Erythroblast (primary cell): Measurements from ENCODE around the gene CLRN3.

Experiments
- DNase-seq, 2 experiments: peaks; one replicate each; lab custom pipeline; 2025; lab: John Stamatoyannopoulos, UW
- GATA1 ChIP-seq: IDR thresholded peaks from 2 replicates; pipeline ENCODE4 v1.6.1; 2011; ENCODE audit warnings: low read depth, mild to moderate bottlenecking, control low read depth, low read length, moderate library complexity
- POLR2A ChIP-seq: IDR thresholded peaks from 2 replicates; pipeline ENCODE4 v1.6.1; 2011; ENCODE audit warnings: mild to moderate bottlenecking, low read length

Gene CLRN3

DNA sequence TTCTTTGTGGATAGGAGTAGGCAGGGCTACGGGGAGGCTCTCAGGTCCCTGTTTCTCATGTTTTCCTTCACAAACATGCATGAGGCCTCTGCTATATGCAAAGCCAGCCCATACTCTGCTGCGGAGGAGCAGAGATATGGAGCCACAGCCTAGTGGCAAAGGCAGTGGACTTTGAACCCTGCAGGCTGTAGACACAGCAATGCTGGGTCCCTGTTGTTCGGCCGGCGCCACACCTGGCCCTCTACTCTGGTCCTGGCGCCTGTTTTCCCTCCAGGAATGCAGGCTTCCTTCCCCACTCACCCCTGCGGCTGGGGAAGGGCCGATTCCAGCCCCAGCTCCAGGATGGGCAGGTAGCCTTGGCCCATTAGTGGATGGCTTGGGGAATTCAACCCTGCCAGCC is 11.5 kb downstream of the CLRN3 start:
- no peak for DNase-seq
- TF ChIP-seq GATA1 = no peak
- TF ChIP-seq POLR2A = no peak

DNA sequence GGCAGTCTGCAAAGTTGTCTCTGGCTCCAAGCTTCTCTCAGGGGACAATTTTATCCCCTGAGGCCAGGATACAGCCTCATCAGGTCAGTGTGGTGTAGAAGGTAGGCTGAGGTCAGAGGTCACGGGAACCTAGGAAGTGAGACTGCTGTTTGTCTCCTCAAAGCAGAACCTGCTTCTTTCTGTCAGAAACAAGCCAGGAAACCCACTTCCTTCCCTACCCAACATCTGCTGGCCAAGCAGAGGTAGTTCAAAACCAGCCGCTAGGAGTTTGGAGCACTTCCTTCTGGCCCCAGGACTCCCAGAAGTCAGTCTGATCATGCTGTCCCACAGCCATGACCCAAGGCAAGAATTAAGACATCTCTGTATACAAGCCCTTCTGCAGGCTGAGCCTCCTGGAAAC is 12.2 kb downstream of the CLRN3 start:
- TF ChIP-seq POLR2A (no peak), GATA1 (no peak)
- DNase-seq = no peak

DNA sequence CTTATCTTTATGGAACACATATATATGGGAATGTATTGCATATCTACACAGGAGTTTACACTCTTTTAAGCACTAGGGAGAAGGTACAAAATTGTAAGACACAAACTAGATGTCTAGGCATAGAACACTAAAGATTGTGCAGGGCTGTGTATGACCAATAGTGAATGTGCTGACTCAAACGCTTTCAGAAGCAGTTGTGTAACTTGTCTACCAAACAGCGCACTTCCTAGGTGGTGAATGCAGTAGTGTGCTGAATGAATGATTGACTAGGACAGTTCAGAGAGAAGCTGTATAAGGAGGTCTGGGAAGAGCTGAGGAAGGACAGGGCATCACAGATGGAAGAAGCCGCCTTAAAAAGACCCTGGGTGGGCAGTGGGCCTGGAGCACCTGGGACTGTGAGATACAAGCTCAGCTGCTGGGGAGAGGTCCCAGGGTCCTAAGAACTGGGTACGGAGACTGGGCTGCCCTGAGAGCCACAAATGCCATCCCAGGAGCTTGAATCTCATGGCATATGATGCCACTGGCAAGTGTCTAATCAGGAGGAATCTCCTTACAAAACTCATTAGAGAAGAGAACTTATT is 14.2 kb downstream of the CLRN3 start:
- TF ChIP-seq POLR2A (no peak), GATA1 (no peak)
- no peak for DNase-seq

DNA sequence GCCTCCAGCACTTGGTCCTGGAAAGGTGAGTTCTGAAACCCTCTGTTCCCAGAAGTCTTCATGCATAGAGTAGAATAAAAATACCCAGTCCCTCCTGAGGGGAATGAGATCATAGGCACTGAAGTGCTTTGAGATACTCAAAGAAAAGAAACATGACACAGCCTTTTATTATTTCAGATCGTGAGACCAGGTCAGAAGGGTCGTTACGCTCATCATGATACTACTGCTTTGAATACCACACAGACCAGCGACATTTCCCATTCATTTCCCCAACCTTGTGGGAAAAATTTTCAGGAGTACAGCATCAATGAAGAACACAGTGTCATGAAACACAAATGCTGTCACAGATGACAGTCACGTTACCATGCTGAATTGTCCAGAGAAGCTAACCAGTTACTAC is 15.0 kb downstream of the CLRN3 start:
- no peak for DNase-seq
- TF ChIP-seq POLR2A (no peak), GATA1 (no peak)

DNA sequence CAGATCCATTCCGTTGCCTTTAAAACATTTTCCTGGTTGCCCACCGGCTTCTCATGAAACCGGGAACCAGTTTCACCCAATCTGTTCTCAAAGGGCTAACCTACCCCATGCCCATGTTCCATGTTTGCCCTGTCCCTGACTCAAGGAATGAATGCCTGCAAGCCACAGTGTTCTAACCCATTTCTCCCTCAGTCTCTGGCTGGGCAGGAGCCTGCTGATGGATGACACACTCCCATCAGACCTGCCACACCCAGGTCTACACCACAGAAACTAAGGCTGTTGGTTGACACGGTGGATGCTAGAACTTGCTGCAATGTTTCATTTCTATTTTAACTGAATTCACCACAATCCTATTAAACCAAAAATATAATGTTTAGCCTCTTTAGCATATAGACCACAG is 15.6 kb downstream of the CLRN3 start:
- TF ChIP-seq POLR2A = no peak
- DNase-seq = no peak

DNA sequence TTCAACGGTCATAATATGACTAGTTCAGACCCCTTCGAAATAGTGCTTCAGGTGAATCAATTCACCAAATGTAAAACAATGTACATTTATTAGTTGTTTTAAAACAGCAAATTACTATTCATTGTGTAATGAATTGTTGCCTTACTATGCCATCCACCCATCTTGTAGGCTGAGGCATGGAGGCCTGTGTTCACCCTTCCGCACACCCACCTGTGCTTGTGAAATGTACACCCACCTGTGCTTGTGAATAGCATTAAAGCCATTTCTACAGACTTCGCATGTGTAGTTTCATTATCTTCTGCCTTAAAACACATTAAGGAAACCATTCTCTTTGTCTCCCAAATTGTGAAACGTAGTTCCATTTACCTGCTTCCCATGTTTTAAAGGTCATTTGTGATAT is 16.8 kb downstream of the CLRN3 start:
- DNase-seq = no peak
- TF ChIP-seq POLR2A = no peak
- TF ChIP-seq GATA1 = no peak

DNA sequence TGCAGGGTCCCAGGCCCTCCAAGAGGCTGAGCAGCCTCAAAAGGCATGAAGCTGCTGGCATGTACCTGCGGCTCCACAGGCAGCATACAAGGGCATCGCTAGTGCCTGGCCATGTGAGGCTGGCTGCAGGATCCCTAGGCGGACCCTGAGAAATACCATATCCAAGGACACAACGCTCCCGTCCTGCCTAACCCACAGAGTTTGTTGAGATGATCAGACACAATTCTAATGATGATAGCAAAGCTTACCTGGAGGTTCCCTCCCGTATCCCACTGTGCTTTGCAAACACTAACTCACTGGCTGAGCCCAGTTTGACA is 17.3 kb downstream of the CLRN3 start:
- no peak for DNase-seq
- TF ChIP-seq POLR2A (no peak), GATA1 (no peak)

DNA sequence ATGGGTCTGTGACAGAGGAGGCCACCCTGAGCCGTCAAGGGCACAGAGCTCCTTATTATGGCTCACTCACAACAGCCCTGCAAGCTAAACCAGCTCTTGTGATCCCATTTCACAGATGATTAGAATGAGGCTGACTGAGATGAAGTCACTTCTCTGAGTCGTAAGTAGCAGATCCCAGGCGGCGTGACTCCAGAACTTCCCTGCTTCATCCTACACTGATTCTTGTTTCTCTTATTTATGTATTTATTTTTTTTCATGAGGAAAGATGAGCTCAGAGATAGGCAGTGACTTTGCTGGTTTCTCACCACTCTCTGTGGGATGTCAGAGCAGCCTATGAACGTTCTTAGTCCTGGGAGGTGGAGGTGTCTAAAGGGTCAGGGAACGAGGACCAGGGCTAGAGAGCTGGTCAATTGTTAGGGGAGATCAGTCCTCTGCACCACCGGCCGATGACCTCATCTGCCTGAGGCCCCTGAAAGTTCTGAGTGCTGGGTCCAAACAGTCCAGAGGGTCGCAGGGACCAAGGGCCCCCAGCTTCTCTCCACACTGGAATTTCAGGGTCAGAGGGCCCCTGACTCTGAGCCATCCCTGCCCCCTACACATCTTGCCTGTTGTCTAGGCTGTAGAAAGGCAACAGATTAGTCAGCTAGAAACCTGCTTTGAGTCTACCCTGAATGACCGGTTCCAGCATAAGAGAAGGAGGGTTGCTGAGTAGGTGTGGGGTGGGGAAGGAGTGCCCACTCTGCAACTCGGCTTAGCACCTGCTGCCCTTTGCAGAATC is 17.9 kb downstream of the CLRN3 start:
- TF ChIP-seq GATA1 (no peak), POLR2A (no peak)
- no peak for DNase-seq

DNA sequence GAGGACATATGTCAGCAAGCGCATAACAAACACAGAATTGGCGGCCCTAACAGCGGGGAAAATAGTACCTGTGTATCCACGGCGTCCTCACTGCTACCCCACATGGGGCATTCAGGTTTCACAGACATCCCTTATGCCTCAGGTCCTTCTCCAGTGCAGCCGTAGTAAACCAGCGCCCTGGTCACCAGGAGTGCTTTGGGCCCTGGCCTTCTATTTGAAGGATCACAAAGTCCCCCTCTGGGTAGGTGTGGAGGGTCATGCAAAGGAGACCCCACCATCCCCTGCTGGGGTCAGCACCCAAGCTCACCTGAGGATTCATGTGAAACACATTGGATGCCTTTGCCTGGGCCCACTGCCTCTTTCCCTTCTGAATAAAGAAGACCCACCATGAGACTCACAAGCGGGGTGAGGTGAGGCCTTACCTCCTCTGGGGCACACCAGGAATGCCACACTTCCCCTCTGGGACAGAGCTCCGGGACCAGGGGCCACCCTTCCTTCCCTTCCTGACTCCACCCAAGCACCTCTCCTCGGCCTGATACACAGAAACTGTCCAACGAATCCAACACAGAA is 18.8 kb downstream of the CLRN3 start:
- DNase-seq = no peak
- TF ChIP-seq GATA1 (no peak), POLR2A (no peak)

DNA sequence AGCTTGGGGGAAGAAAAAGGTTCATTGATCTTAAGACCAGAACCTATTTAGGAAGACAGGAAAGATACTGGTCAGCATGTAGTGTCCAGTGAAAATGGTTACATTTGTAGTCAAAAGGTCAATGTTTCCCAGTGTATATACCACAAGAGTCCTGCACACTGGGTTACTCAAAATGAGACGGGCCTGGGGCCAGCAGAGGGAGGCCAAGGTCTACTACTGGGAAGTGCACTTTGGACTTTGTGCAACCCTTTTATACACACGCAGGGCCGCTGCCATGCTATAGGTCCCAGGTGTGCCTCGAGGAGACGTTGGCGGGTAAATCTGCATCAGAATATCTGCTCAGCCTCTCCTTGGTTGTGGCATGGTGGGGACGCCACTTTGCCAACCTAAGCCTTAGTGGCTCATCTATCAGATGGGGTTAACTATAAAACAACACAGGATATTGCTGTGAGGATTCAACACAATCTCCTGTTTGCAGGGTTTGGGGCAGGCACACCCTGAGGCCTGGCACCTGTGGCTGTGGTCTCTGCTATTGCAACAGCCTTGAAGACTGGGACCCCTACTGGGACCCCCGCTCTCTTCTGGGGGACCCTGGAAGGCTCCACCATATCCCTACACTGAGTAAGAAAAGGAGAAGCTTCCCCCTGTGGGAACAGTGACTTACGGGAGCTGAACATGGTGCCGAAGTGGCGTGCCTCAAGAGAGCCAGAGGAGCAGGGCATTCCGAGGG is 19.7 kb downstream of the CLRN3 start:
- no peak for TF ChIP-seq GATA1
- TF ChIP-seq POLR2A = no peak
- DNase-seq = no peak

DNA sequence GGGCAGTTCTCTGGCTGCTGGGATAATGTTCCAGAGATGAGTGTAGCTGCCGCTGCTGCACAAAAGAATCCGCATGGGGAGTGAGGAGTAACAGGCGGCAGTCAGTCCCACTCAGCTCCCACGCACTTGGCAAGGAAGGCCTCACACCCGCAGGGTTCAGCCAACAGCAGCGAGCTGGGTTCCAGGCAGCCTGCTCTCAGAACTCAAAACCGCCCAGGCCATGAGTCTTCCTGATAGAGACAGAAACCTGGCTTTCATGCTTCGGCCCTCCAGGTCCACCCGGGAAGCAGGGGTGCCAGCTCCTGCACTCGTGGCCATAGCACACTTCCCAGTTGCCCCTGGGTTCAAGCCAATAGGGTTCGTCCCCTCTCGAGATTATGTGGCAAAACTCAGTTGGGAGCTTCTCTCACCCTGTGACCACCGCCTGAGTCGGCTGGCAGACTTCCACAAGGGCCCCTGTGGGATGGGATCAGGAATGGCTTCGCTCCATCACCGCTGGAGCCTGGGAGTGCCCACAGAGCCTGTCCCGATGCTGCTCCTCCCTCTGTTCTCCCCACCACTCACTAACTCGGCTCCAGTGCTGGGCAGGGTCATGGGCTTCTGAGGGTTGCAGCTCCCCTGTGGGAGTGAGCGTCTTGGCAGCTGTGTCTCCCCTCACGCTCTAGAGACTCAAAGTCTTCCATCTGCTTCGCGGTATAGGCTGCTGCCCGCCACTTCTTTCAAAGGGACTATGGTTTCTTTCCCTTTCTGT is 20.6 kb downstream of the CLRN3 start:
- DNase-seq = no peak
- TF ChIP-seq GATA1 (no peak), POLR2A (no peak)

DNA sequence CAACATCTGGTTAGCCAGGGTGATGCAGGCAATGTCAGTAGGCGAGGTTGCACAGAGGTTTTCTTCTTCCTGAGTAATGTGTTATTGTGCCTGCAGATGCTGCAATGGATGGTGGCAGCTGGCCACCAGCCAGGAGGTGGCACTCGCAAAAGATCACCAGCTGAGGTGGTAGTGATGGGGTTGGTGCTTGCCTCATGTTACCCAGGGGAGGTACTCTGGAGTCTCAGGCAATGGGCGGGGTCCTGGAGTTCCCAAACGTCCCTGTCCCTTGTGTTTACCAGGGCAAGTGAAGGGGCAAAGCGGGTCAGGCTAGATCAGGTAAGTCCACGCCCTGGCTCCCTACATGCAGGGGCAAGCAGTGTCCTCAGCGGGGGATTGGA is 21.1 kb downstream of the CLRN3 start:
- no peak for DNase-seq
- no peak for TF ChIP-seq GATA1
- TF ChIP-seq POLR2A = no peak

DNA sequence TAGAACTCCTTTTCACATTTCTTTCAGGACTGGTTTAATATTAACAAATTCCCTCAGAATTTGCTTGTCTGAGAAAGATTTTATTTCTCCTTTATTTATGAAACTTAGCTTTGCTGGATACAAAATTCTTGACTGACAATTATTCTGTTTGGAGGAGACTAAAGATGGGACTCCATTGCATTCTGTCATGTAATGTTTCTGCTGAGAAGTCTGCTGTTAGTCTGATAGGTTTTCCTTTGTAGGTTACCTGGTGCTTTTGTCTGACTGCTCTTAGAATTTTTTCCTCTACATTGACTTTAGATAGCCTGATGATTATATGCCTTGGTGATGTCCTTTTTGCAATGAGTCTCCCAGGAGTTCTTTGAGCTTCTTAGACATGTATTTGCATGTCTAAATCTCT is 23.4 kb downstream of the CLRN3 start:
- DNase-seq = no peak
- no peak for TF ChIP-seq GATA1

DNA sequence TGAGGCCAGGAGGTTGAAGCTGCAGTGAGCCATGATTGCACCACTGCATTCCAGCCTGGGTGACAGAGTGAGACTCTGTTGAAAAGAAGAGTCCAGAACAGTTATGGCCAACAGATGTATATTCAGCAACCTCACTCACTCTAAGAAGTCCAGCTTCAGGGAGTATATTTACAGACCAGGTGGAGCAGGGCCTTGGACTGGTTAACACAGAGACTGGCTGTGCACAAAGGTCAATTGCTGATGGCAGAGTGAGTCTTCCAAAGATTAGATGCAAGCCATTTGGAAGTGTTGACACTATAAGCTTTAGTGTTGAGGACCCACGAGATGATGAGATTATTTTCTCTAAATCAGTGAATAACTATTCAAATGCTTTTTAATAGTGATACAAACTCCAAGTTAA is 24.9 kb downstream of the CLRN3 start:
- TF ChIP-seq GATA1 (no peak), POLR2A (no peak)
- DNase-seq = no peak

DNA sequence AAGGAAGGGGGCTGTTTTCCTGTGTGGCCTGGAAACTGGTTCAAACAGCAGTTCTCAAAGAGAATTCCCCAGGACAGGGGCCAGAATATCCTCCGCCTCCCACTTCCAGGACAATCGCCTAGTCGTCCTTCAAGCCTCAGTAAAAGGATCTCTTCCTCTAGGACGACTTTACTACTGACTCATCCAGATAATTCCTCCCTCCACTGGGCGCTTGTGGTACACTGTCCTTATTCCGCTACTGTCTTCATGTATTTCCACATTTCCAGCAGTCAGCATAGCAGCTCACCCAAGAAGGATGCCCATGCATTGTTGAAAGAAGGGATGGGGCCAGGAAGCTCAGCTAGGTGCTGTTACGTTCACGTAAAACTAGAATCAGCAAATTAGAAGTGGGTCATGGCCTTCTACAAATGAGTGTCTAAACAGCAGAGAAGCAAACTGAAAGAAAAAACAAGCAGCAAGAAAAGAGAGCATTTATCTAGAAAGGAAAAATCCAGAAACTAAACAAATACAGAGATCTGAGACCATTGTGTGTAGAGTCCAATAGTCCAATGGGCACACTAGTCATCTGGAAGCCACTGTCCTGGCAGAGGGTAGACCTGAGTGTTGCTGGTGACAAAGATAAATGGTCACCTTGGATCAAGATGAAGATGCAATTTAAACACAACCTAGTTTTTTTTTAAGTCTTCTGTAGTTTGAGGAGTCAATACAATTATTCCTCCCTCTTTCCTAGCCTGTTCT is 26.3 kb downstream of the CLRN3 start:
- no peak for DNase-seq
- TF ChIP-seq GATA1 (no peak), POLR2A (no peak)
